ENCODE measurements around the gene GPS2.
A peak's percentile ranks its signal among the peaks of the same experiment; 100 is the strongest.

Gene GPS2

GRCh38 chr17:7282752-7283321 lies 32.3 kb downstream of the GPS2 start:
- DNase-seq (ENCODE audit: low read depth): no peak
- no peak for TF ChIP-seq CTCF (IDR thresholded peaks at IDR 0.05; ENCODE audit: insufficient read depth, low read depth, low read length, missing control alignments)
- H3K4me3 ChIP-seq (ENCODE audit: low read depth, low read length): no peak overlapping the region

DNA sequence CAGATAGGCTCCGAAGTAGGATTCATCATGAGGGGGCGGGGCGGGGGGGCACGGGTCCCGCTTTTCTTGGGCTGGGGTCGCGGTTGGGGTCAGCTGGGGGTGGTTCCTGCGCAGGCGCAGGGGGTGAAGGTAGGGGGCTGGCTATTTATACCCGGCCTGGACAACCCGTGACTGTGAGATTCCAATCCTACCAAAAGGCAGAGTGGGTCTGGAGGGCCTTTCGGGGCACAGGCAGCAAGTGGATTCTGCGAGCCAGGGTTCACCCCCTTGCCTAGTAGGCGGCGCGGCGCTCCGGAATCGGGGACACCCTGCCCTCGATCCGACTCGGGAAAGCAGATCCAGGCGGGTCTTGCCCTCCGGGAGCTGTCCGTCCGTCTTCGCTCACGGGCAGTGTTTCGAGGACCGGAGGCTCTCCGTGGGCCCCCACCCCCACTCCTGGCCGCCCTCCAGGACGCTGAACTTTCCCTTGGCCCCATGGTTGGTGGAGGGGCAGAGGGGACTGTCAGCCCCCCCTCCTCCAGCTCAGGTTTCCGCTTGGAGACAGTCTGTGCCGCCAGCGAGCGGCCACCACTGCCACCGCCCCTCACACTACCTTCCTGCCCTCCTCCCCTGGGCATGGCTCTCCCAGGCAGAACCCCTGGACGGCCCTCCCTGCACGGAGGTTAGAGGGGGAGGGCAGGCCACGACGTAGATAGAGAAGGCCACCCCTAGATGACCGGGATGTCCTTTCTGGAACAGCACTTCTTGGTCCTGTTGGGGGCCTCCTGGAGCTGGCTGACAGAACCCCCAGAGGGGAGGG lies 33.0 kb downstream of the GPS2 start:
- no peak for DNase-seq (ENCODE audit: low read depth)
- no peak for TF ChIP-seq CTCF (IDR thresholded peaks at IDR 0.05; ENCODE audit: insufficient read depth, low read depth, low read length, missing control alignments)
- peak overlapping the region; percentile 63 for H3K4me3 ChIP-seq (ENCODE audit: low read depth, low read length)

GRCh38 chr17:7281074-7281952 lies 33.8 kb downstream of the GPS2 start, which contains the start of gene SLC2A4:
TSS of gene SLC2A4 (plus strand) at chr17:7281718. CDS start at chr17:7281935, 217 bp downstream.
- DNase-seq (ENCODE audit: low read depth): peak; percentile 93
- no peak for TF ChIP-seq CTCF (IDR thresholded peaks at IDR 0.05; ENCODE audit: insufficient read depth, low read depth, low read length, missing control alignments)
- H3K4me3 ChIP-seq (ENCODE audit: low read depth, low read length): peak within 1 kb of the TSS; percentile 63

DNA sequence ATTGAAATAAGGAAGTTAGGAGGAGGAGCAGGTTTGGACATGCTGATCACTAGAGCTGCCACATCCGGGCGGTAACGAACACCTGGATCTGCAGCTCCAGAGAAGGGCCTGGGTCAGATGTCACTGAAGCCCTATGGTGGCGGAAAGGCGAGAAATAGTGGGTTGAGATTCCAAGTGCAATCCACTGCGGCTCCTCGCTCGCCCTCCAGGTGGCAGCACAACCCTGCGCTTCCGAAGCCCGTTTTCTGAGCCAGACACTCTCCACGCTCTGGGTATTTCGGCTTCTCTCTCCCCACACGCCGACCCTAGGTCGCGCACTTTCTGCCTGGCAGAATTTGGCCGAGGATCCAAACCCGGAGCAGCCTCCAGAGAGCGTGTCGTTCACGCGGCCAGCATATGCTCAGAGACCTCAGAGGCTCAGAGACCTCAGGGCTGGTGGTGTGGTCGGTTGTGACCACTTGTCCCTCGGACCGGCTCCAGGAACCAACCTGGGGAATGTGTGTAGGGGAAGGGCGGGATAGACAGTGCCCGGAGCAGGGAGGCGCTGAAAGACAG lies 34.6 kb downstream of the GPS2 start:
- peak overlapping the region; percentile 63 for H3K4me3 ChIP-seq (ENCODE audit: low read depth, low read length)
- peak; percentile 61 for TF ChIP-seq CTCF (IDR thresholded peaks at IDR 0.05; ENCODE audit: insufficient read depth, low read depth, low read length, missing control alignments)
- peak; percentile 73 for DNase-seq (ENCODE audit: low read depth)

GRCh38 chr17:7279448-7279847 lies 35.7 kb downstream of the GPS2 start:
- no peak for TF ChIP-seq CTCF (IDR thresholded peaks at IDR 0.05; ENCODE audit: insufficient read depth, low read depth, low read length, missing control alignments)
- H3K4me3 ChIP-seq (ENCODE audit: low read depth, low read length): no peak overlapping the region
- no peak for DNase-seq (ENCODE audit: low read depth)

DNA sequence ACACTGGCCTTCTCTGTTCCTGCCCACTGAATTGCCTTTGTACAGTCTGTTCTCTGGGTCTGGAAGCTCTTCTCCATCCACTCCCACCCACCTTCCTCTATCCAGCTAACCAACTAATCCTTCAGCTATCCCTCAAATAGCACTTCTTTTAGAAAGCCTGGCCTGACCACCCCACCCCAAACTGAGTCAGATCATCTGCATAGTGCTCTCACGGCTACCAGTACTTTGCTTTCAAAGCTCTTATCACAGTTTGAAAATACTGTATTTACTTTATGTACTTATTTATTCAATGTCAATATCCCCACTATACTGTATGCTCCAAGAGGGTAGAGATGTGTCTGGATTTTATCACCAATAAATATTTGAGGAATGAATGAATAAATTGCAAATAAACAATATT lies 48.4 kb downstream of the GPS2 start:
- DNase-seq (ENCODE audit: low read depth): no peak
- no peak for TF ChIP-seq CTCF (IDR thresholded peaks at IDR 0.05; ENCODE audit: insufficient read depth, low read depth, low read length, missing control alignments)
- no peak overlapping the region for H3K4me3 ChIP-seq (ENCODE audit: low read depth, low read length)

Data from GM12865 (cell line).